SK-N-MC (cell line): ENCODE data around the gene ENG.

Experiments used
- DNase-seq: peaks from one replicate; pipeline ENCODE4 v3.0.0-alpha.2; 2011; ENCODE audit warnings: low read depth, low spot score
- H3K27ac ChIP-seq: fragments of 200-600 bp; sonication (generic); 2 replicates; pipeline ENCODE4 v1.5.1; 2016; ENCODE audit warnings: mixed run types
- H3K36me3 ChIP-seq: fragments of 200-600 bp; sonication (generic); 2 replicates; pipeline ENCODE4 v1.6.1; 2017; ENCODE audit warnings: antibody characterized with exemption, low read length, mixed read lengths; ENCODE audit not compliant: insufficient read depth
- H3K4me3 ChIP-seq: fragments of 200-600 bp; sonication (generic); 2 replicates; pipeline ENCODE4 v1.5.1; 2016
- H3K9ac ChIP-seq: fragments of 200-600 bp; sonication (generic); 2 replicates; pipeline ENCODE4 v1.8.0; 2017; ENCODE audit warnings: mixed run types, mixed read lengths; ENCODE audit not compliant: insufficient read length
- H3K9me3 ChIP-seq: fragments of 200-600 bp; sonication (generic); 2 replicates; pipeline ENCODE4 v1.6.1; 2017; ENCODE audit warnings: low read depth, mild to moderate bottlenecking, antibody characterized with exemption, low read length, moderate library complexity, mixed read lengths
- EZH2 ChIP-seq: fragments of 200-600 bp; sonication (generic); IDR thresholded peaks from one replicate; pipeline ENCODE4 v1.6.1; 2017; ENCODE audit warnings: antibody characterized with exemption
- FOXP2 ChIP-seq: optimal IDR thresholded peaks from 2 replicates; pipeline ENCODE3; 2011; ENCODE audit warnings: mild to moderate bottlenecking, moderate library complexity; ENCODE audit not compliant: insufficient read depth; ENCODE audit errors: extremely low read length, control extremely low read depth
- POLR2AphosphoS5 ChIP-seq: IDR thresholded peaks from 2 replicates; pipeline ENCODE4 v1.6.1; 2012; ENCODE audit warnings: mild to moderate bottlenecking, low read depth, low read length, borderline replicate concordance

The ENG gene

DNA sequence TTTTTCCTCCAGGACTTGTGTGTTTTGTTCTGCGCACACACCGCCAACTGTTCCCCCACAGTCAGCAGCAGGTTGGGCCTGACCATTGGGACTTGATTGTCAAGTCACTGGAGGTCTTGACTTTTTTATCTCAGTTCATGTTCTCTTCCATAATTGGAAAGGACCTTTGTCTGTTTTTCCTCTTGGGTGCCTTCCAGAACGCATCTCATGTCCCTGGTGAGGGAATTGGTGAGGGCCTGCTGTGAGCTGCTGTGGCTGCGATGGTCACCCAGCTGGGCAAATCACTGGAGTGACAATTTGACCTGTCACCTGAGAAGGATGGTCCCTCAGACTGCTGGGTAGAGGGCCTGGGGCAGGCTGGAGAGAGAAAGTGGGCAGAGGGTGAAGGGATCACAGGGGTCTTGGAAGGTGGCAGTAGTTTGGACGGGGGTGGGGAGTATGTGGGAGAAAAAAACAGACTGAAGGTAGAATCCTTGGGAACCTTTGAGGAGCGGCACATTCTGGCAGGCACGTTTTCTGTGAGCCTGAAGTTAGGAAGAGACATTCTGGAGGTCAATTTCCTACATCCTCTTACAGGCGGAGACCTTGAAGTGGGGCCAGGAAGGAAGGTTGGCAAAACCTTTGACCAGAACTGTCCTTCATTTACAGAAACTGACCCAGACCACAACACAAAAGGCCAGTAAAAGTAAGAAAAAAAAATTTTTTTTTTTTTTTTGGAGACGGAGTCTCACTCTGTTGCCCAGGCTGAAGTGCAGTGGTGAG lies 64.2 kb downstream of the ENG start:
- H3K27ac ChIP-seq: no peak overlapping the region
- H3K9ac ChIP-seq: no peak overlapping the region
- no peaks in the 10 kb centered on the region for H3K9me3 ChIP-seq
- H3K4me3 ChIP-seq: no peak overlapping the region
- H3K36me3 ChIP-seq: peaks cover 54% of the 10 kb centered on the region
- TF ChIP-seq POLR2AphosphoS5 (no peak), FOXP2 (no peak), EZH2 (no peak)
- DNase-seq: no peak

- TF ChIP-seq FOXP2: no peak
- TF ChIP-seq EZH2: no peak
- no peak; the same call in 1 of the 2 replicates for TF ChIP-seq POLR2AphosphoS5
- Histone ChIP-seq H3K27ac (no peak overlapping the region), H3K4me3 (no peak overlapping the region), H3K9me3 (no peaks in the 10 kb centered on the region), H3K9ac (no peak overlapping the region), H3K36me3 (peaks cover 54% of the 10 kb centered on the region)
- no peak for DNase-seq
Measured at GRCh38 chr9:127789179-127789578, 65.3 kb downstream of the ENG start.

DNA sequence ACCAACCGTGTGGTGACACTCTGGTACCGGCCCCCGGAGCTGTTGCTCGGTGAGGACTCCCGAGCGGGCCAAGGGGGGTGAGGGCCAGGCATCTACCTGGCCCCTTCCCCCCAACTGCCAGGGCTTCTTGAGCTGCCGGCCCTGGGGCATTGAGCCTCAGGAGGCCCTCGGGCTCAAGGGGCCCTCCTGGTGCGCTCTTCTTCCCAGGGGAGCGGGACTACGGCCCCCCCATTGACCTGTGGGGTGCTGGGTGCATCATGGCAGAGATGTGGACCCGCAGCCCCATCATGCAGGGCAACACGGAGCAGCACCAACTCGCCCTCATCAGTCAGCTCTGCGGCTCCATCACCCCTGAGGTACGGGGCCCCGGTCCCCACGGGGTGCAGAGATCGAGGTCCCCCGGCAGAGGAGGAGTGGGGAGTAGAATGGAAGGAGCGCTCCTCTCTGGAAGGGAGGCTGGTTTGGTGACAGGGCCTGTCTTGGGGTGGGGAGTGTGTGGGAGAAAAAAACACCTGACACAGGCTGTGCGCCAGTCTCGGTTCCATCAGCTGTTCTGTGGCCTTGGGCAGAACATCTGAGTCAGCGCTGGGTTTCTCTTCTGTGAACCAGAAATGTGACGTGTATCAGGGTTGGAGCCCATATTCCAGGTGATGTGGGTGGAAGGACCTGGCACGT lies 66.0 kb downstream of the ENG start:
- TF ChIP-seq FOXP2 (no peak), EZH2 (no peak), POLR2AphosphoS5 (no peak)
- no peak overlapping the region for H3K4me3 ChIP-seq
- no peak overlapping the region for H3K27ac ChIP-seq
- no peak overlapping the region for H3K9ac ChIP-seq
- DNase-seq: no peak
- H3K9me3 ChIP-seq: no peaks in the 10 kb centered on the region
- H3K36me3 ChIP-seq: peaks cover 54% of the 10 kb centered on the region

- Histone ChIP-seq H3K9ac (peak overlapping the region; percentile 84), H3K4me3 (peak overlapping the region; percentile 84), H3K27ac (0 out of 2 replicates have a peak overlapping the region, but pooled peaks have one; percentile 65), H3K9me3 (no peaks in the 10 kb centered on the region), H3K36me3 (peaks cover 48% of the 10 kb centered on the region)
- TF ChIP-seq POLR2AphosphoS5 (no peak), EZH2 (no peak), FOXP2 (no peak)
- no peak for DNase-seq
Measured at GRCh38 chr9:127786773-127787104, 67.7 kb downstream of the ENG start.

DNA sequence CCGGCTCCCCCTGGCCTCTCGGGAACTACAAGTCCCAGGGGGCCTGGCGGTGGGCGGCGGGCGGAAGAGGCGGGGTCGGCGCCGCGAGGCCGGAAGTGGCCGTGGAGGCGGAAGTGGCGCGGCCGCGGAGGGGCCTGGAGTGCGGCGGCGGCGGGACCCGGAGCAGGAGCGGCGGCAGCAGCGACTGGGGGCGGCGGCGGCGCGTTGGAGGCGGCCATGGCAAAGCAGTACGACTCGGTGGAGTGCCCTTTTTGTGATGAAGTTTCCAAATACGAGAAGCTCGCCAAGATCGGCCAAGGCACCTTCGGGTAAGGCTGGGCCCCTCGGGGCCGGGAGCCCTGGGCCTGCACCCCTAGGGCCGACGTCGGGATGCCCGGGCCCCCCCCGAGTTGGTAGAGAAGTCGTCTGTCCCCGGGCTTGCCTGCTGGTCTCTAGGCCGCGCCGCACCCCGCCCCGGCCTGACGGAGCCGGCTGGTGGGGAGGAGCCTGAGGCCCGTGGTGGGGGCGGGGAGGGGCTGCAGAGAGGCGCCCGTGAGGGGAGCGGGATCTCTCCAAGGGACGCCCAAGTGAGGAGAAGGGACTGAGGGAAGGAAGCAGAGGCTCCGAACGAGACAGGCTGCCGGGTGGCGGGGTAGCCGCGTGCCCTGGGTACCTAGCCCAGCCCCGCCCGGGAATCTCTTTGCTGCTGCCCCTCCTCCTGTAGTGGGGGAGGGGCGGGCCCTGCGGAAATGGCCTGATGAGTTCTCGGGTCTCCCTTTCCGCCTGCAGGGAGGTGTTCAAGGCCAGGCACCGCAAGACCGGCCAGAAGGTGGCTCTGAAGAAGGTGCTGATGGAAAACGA lies 68.3 kb downstream of the ENG start, which contains the start of gene CDK9:
Gene CDK9 (plus strand): TSS at position 102 of the 840 bp plus-strand sequence. CDS start 115 bp downstream, at position 217.
- peaks cover 43% of the 10 kb centered on the region for H3K36me3 ChIP-seq
- H3K27ac ChIP-seq: peak within 1 kb of the TSS; percentile 65
- no peaks in the 10 kb centered on the region for H3K9me3 ChIP-seq
- H3K4me3 ChIP-seq: peak within 1 kb of the TSS; percentile 84
- peak within 1 kb of the TSS; percentile 84 for H3K9ac ChIP-seq
- DNase-seq: no peak
- TF ChIP-seq POLR2AphosphoS5 (peak; percentile 47; the same call in 1 of the 2 replicates), EZH2 (no peak)

- Histone ChIP-seq H3K27ac (no peak overlapping the region), H3K36me3 (peaks cover 34% of the 10 kb centered on the region), H3K9ac (no peak overlapping the region), H3K4me3 (peak overlapping the region; percentile 84), H3K9me3 (no peaks in the 10 kb centered on the region)
- TF ChIP-seq POLR2AphosphoS5: no peak
- TF ChIP-seq EZH2: no peak
- TF ChIP-seq FOXP2: no peak
- no peak for DNase-seq
Measured at GRCh38 chr9:127785023-127785932, 69.2 kb downstream of the ENG start.

DNA sequence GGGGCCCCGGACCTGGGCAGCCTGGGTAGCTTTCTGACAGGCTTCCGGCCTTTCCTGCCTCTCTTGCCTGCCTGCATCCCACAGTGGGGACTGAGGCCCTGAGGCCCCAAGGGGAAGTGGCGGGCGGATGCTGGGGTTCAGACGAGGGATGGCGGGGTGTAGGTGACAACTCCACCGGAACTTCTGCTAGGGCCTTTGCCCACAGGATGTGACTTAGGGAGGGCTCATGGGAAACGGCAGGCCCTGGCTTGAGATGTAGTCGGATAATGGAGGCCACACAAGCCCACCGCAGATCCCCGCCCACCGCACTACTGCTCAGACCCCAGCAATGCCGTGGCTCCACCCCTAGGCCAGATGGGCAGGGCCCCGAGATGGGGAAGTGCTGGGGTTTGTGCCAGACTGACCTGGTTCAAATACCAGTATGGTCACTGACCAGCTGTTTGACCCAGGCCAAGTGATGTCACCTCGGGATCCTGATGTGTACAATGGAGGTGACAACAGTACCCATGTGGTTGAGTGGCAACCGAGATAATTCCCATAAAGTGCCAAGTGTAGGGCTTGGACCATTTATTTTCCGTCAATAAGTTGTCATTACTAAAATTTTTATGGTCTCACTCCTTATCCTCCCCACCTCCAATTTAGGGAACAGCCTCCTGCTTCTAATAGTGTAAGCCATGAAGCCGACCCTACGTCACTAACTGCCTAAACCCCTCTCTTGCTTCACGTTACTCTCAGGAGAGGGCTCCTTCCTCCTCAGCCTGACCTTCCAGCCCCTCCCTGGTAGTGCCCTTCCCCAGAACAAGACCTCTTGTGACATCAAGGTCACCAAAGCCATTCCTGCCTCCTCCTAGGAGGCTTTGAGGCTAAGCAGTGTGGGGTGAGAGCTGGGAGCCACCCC lies 71.1 kb downstream of the ENG start:
- no peak for DNase-seq
- Histone ChIP-seq H3K27ac (no peak overlapping the region), H3K9ac (no peak overlapping the region), H3K4me3 (no peak overlapping the region), H3K36me3 (peaks cover 15% of the 10 kb centered on the region), H3K9me3 (no peaks in the 10 kb centered on the region)
- TF ChIP-seq POLR2AphosphoS5 (no peak), EZH2 (no peak), FOXP2 (no peak)
